ENCODE results near the gene FBXO27.
"Not testable (repeated sequence)": the region's sequence is repeated elsewhere in the genome, so short reads cannot be mapped to it uniquely, and the experiment has no call there.

Gene FBXO27, protein sequence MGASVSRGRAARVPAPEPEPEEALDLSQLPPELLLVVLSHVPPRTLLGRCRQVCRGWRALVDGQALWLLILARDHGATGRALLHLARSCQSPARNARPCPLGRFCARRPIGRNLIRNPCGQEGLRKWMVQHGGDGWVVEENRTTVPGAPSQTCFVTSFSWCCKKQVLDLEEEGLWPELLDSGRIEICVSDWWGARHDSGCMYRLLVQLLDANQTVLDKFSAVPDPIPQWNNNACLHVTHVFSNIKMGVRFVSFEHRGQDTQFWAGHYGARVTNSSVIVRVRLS

GRCh38 chr19:39032063-39032918, at the start of gene FBXO27:
FBXO27 (minus strand) TSS chr19:39032549; CDS start chr19:39032227, 322 bp downstream.
- DNase-seq (ENCODE audit: low spot score), result peak; percentile 89

DNA sequence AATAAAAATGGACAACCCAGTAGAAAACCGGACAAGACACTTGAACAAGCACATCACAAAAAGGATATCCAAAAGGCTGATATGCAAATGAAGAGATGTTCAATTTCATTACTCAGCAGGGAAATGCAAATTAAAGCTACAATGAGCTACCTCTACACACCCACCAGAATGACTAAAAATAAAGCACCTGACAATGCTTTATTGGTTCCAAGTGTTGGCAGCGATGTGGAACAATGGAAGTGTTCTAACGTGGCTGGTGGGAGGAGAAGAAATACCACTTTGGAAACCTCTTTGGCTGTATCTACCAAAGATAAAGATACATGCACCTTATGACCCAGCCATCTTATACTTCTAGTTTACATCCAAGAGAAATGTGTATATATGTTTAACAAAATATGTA, 48.1 kb upstream of the FBXO27 start:
- DNase-seq (ENCODE audit: low spot score), result no peak

GRCh38 chr19:39078436-39079200, 46.3 kb upstream of the FBXO27 start:
- peak; percentile 95 for DNase-seq (ENCODE audit: low spot score)

- no peak for DNase-seq (ENCODE audit: low spot score)
Measured at GRCh38 chr19:39077323-39077722, 45.0 kb upstream of the FBXO27 start.

GRCh38 chr19:39074942-39075341, 42.6 kb upstream of the FBXO27 start:
- DNase-seq (ENCODE audit: low spot score), result no peak

- DNase-seq (ENCODE audit: low spot score), result peak; percentile 39
Measured at GRCh38 chr19:39074205-39074692, 41.9 kb upstream of the FBXO27 start.

- no peak for DNase-seq (ENCODE audit: low spot score)
Measured at GRCh38 chr19:39070888-39071287, 38.5 kb upstream of the FBXO27 start.

DNA sequence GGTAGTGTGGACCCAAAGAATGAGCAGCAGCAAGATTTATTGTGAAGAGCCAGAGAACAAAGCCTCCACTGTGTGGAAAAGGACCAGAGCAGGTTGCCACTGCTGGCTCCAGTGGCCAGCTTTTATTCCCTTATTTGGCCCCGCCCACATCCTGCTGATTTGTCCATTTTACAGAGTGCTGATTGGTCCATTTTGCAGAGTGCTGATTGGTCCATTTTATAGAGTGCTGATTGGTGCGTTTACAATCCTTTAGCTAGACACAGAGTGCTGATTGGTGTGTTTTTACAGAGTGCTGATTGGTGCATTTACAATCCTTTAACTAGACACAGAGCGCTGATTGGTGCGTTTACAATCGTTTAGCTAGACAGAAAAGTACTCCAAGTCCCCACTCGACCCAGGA, 35.9 kb upstream of the FBXO27 start:
- not testable (repeated sequence) for DNase-seq (ENCODE audit: low spot score)

DNA sequence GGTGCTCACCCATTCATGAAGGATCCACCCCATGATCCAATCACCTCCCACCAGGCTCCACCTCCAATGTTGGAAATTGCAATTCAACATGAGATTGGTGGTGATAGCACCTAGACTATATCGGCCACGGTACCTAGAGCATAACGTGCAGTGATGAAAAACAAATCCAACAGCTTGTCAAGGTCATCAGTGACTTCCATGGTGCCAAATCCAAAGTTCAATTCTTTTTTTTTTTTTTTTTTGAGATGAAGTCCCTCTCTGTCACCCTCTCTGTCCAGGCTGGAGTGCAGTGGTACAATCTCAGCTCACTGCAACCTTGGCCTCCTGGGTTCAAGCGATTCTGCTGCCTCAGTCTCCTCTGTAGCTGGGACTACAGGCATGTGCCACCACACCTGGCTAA, 34.8 kb upstream of the FBXO27 start:
- DNase-seq (ENCODE audit: low spot score), result no peak

DNA sequence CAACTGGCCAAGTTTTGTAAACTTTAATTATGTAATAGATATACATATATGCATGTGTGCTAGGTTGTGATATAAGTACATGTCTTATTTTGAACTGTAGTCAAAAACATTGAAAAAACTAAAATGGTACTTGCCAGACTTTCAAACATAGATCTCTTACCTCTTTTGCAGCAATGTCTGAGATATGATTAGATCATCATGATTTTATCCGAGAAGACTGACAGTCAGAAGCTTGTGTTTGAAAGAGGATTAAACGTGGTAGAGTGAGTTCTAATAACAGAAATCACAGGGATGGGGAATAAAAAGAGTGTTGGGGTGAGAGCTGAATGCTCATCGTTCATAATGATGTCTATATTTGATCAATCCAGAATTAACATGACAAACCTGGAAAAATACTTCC, 33.6 kb upstream of the FBXO27 start:
- no peak for DNase-seq (ENCODE audit: low spot score)

DNA sequence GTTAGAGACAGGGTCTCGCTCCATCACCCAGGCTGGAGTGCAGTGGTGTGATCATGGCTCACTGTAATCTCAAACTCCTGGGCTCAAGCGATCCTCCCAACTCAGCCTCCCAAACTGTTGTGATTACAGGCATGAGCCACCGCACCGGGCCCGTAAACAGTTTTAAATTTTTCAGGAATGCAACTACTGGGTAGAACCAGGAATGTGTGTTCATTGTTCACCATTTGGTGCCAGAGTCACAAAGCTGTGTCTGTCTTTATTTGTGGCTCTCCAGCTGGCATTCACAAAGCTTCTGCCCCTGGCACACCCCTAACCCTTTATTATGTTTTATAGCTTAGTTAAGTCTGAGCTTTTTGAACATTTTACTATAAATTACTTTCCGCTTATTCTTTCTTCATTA, 32.1 kb upstream of the FBXO27 start:
- no peak for DNase-seq (ENCODE audit: low spot score)

DNA sequence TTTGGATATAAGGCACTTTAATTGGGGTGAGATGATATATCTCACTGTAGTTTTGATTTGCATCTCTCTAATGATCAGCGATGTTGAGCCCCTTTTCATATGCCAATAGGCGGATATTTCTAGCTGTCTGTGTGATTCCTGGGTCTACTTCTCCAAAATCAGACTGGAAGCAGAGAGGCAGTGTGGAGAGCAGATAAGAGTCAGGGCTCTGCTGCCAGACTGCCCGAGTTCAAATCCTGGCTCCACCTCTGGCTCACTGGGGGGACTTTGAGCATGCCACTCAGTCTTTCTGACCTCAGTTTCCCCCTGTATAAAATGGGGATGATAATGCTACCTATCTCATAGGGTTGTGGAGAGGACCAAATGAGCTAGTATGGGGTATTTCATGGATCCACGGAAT, 27.8 kb upstream of the FBXO27 start:
- DNase-seq (ENCODE audit: low spot score), result no peak

DNA sequence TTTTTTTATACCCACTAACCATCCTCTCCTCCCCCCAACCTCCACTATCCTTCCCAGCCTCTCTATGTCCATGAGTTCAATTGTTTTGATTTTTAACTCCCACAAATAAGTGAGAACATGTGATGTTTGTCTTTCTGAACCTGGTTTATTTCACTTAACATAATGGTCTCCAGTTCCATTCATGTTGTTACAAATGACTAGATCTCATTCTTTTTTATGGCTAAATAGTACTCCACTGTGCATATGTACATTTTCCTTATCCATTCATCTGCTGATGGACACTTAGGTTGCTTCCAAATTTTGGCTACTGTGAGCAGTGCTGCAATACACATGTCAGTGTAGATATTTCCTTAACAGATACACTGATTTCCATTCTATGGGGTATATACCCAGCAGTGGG, 27.0 kb upstream of the FBXO27 start:
- DNase-seq (ENCODE audit: low spot score), result no peak

DNA sequence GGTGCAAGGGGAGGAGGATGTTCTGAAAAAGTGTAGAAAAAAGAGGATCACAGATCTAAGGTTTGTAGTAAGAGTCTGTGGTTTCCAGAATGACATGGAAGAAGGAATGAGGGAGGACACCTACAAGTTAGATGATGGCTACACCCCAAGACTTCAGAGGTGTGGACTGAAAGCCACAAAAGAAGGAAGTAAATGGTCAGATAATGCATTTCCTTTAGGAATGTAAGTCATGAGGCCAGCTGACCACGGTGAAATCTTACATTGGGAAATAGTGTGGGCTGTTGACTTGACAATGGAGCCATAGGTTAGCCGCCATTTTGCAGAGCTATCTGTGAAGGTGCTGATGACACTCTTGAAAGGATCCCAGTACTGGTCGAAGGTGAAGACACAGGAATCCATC, 25.3 kb upstream of the FBXO27 start:
- DNase-seq (ENCODE audit: low spot score), result peak; percentile 34

DNA sequence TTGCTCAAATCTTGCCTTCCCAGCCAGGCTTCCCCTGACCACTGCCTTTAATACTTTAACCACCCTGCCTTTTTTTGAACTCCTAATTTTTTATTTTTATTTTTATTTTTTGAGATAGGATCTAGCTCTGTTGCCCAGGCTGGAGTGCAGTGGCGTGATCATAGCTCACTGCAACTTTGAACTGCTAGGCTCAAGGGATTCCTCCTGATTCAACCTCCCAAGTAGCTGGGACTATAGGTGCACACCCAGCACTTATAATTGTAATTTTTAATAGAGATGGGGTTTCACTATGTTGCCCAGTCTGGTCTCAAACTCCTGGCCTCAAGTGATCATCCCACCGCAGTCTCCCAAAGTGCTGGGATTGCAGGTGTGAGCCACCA, 21.7 kb upstream of the FBXO27 start:
- DNase-seq (ENCODE audit: low spot score), result no peak

GRCh38 chr19:39053276-39054090, 21.1 kb upstream of the FBXO27 start:
- peak; percentile 87 for DNase-seq (ENCODE audit: low spot score)

GRCh38 chr19:39052846-39053245, 20.5 kb upstream of the FBXO27 start:
- DNase-seq (ENCODE audit: low spot score), result no peak

GRCh38 chr19:39052243-39052746, 19.9 kb upstream of the FBXO27 start:
- DNase-seq (ENCODE audit: low spot score), result peak; percentile 67

DNA sequence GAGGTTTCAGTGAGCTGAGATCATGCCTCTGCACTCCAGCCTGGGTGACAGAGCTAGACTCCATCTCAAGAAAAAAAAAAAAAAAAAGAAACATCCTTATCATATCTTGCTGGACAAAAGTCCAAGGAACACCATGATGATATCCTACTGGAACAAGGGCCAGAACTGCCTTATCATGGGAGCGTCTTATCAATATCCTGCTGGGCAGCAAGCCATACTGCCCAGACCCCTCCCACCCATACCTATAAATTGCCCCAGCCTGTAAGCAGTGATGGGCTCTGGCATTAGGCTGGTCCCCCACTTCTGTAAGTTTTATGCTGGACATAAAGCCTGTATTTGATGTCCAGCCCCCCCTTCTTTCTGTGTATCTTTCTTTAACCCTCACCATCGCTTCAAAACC, 14.7 kb upstream of the FBXO27 start:
- no peak for DNase-seq (ENCODE audit: low spot score)

- peak; percentile 76 for DNase-seq (ENCODE audit: low spot score)
Measured at GRCh38 chr19:39046037-39046821, 13.9 kb upstream of the FBXO27 start.

DNA sequence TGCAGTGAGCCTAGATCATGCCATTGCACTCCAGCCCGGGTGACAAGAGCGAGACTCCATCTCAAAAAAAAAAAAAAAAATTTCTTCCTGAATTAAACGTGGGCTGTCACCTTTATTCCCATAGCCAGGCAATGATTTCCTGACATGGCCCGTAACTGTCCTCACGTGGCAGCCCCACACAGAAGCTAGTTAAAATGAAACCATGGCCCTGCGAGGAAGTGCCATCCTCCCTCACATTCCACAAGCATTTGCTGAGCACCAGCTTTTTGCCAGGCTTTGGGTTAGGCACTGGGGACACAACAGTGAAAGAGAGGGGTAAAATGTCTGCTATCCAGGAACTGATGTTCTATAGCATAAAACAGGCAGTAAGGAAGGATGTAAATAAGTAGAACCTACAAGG, 13.2 kb upstream of the FBXO27 start:
- no peak for DNase-seq (ENCODE audit: low spot score)
